Common myeloid progenitor, CD34-positive (primary cell): ENCODE measurements around the gene TCF23.

Experiments used
- CTCF ChIA-PET: fragments of 350-600 bp; sonication (Branson Sonifier 250); formaldehyde crosslinking; loops from one replicate; lab custom pipeline; 2021; ENCODE audit warnings: antibody characterized with exemption; lab: Charles Lee
- POLR2A ChIA-PET: fragments of 350-600 bp; sonication (Branson Sonifier 250); formaldehyde crosslinking; loops from one replicate; lab custom pipeline; 2021; ENCODE audit warnings: antibody characterized with exemption; lab: Charles Lee
- DNase-seq, 3 donors: peaks; one replicate each; pipeline versions ENCODE4 v3.0.0 to v3.0.0-alpha.2; 2013
- H3K27ac ChIP-seq, 2 experiments: 1 replicate in 1 of 2; 2 replicates in 1 of 2; pipeline ENCODE4 v1.7.0; 2013; ENCODE audit warnings: inconsistent platforms in 2 of 2, low read length in 2 of 2, mild to moderate bottlenecking in 2 of 2, low read depth in 1 of 2, moderate library complexity in 1 of 2; ENCODE audit not compliant: severe bottlenecking in 2 of 2, insufficient read depth in 1 of 2, poor library complexity in 1 of 2
- H3K27me3 ChIP-seq, 5 experiments: replicated peaks in 2 of 5; 1 replicate in 3 of 5; 2 replicates in 2 of 5; pipeline versions ENCODE4 v1.6.1 to v1.7.0; 2013; ENCODE audit warnings: low read length in 4 of 5, mild to moderate bottlenecking in 2 of 5, moderate library complexity in 2 of 5, inconsistent platforms in 1 of 5; ENCODE audit not compliant: insufficient read depth in 5 of 5, control insufficient read depth in 4 of 5
- H3K36me3 ChIP-seq, 4 experiments: 1 replicate in 2 of 4; 2 replicates in 2 of 4; pipeline versions ENCODE4 v1.6.1 to v1.7.0; 2013; ENCODE audit warnings: low read length in 3 of 4, control low read depth in 1 of 4, mild to moderate bottlenecking in 1 of 4; ENCODE audit not compliant: control insufficient read depth in 4 of 4, insufficient read depth in 4 of 4
- H3K4me1 ChIP-seq, 4 experiments: 1 replicate in 3 of 4; 2 replicates in 1 of 4; pipeline versions ENCODE4 v1.6.1 to v1.7.1; 2013; ENCODE audit warnings: low read length in 3 of 4, mild to moderate bottlenecking in 3 of 4, control low read depth in 1 of 4, inconsistent platforms in 1 of 4, moderate library complexity in 1 of 4; ENCODE audit not compliant: control insufficient read depth in 4 of 4, insufficient read depth in 4 of 4; ENCODE audit errors: control extremely low read depth in 1 of 4
- H3K4me3 ChIP-seq, 7 experiments: 1 replicate in 4 of 7; 2 replicates in 3 of 7; pipeline versions ENCODE4 v1.5.1 to v1.7.0; 2013; ENCODE audit warnings: mild to moderate bottlenecking in 7 of 7, low read length in 6 of 7, moderate library complexity in 6 of 7, inconsistent platforms in 2 of 7, low read depth in 2 of 7, control low read depth in 1 of 7; ENCODE audit not compliant: insufficient read depth in 4 of 7, control insufficient read depth in 1 of 7; ENCODE audit errors: extremely low read depth in 1 of 7
- H3K9me3 ChIP-seq, 5 experiments: 1 replicate in 4 of 5; 2 replicates in 1 of 5; pipeline versions ENCODE4 v1.6.1 to v1.7.1; 2013; ENCODE audit warnings: low read length in 4 of 5, mild to moderate bottlenecking in 2 of 5, inconsistent platforms in 1 of 5, low read depth in 1 of 5, moderate library complexity in 1 of 5; ENCODE audit not compliant: control insufficient read depth in 4 of 5, insufficient read depth in 2 of 5; ENCODE audit errors: control extremely low read depth in 1 of 5
- WGBS: methylation state at CpG from one replicate; pipeline ENCODE4 v1.1.5; 2013; ENCODE audit not compliant: insufficient coverage; 5-methylcytosine and 5-hydroxymethylcytosine counted together

TCF23 gene

GRCh38 chr2:27184115-27184514 lies 35.3 kb downstream of the TCF23 start:
- H3K27ac ChIP-seq = no peak overlapping the region
- H3K36me3 ChIP-seq = no peaks in the 10 kb centered on the region
- no peaks in the 10 kb centered on the region for H3K27me3 ChIP-seq
- no peak for DNase-seq
- POLR2A ChIA-PET = no interaction called here
- H3K9me3 ChIP-seq = no peaks in the 10 kb centered on the region
- 100% methylated on average over 3 of the region's 4 CpGs for WGBS
- no peak overlapping the region for H3K4me3 ChIP-seq
- H3K4me1 ChIP-seq = peaks cover 0 to 3% (median 1%) of the 10 kb centered on the region in 4 experiments
- CTCF ChIA-PET = interaction anchor here (0.9 to 2.0 kb wide), 2 partner anchors 14 to 84 kb away, joined by 3 to 9 read pairs; no protein-coding TSS in a partner anchor

- 60% methylated on average over 4 of the region's 6 CpGs for WGBS
- H3K4me1 ChIP-seq = peaks cover 0 to 3% (median 1%) of the 10 kb centered on the region in 4 experiments
- peak in 2 of 3 donors; percentile 56 to 65 for DNase-seq
- H3K9me3 ChIP-seq = no peaks in the 10 kb centered on the region
- H3K36me3 ChIP-seq = no peaks in the 10 kb centered on the region
- H3K27me3 ChIP-seq = no peaks in the 10 kb centered on the region
- H3K27ac ChIP-seq = no peak overlapping the region
- no peak overlapping the region for H3K4me3 ChIP-seq
- CTCF ChIA-PET = interaction anchor here (1.0 to 3.1 kb wide), 7 partner anchors 10 to 117 kb away, joined by 3 to 14 read pairs (median 5); no protein-coding TSS in a partner anchor
- POLR2A ChIA-PET = interaction anchor here (1.1 kb wide), 1 partner anchor 9 kb away, joined by 3 read pairs; no protein-coding TSS in a partner anchor
These were observed 36.7 kb downstream of the TCF23 start for GRCh38 chr2:27185331-27186026.

- WGBS = 88% methylated on average over 5 of the region's 6 CpGs
- POLR2A ChIA-PET = interaction anchor here (0.6 to 1.1 kb wide), 3 partner anchors 8 to 1691 kb away, joined by 3 to 4 read pairs (median 3); no protein-coding TSS in a partner anchor
- CTCF ChIA-PET = interaction anchor here (0.8 to 3.1 kb wide), 6 partner anchors 11 to 118 kb away, joined by 3 to 14 read pairs (median 4); no protein-coding TSS in a partner anchor
- peaks cover 0 to 3% (median 1%) of the 10 kb centered on the region in 4 experiments for H3K4me1 ChIP-seq
- no peaks in the 10 kb centered on the region for H3K27me3 ChIP-seq
- H3K36me3 ChIP-seq = no peaks in the 10 kb centered on the region
- H3K9me3 ChIP-seq = no peaks in the 10 kb centered on the region
- no peak overlapping the region for H3K27ac ChIP-seq
- H3K4me3 ChIP-seq = no peak overlapping the region
- no peak for DNase-seq
These were observed 38.0 kb downstream of the TCF23 start for GRCh38 chr2:27186613-27187345.

- WGBS = 100% methylated on average over 3 of the region's 8 CpGs
- Histone ChIP-seq H3K9me3 (no peaks in the 10 kb centered on the region), H3K36me3 (no peaks in the 10 kb centered on the region), H3K27ac (no peak overlapping the region), H3K27me3 (no peaks in the 10 kb centered on the region), H3K4me1 (peaks cover 0 to 2% (median 0%) of the 10 kb centered on the region in 4 experiments), H3K4me3 (no peak overlapping the region)
- CTCF ChIA-PET = interaction anchor here (0.6 to 5.3 kb wide), 3 partner anchors 20 to 179 kb away, joined by 3 to 97 read pairs (median 4); no protein-coding TSS in a partner anchor
- POLR2A ChIA-PET = no interaction called here
- no peak for DNase-seq
These were observed 41.2 kb downstream of the TCF23 start for GRCh38 chr2:27189989-27190388.

DNA sequence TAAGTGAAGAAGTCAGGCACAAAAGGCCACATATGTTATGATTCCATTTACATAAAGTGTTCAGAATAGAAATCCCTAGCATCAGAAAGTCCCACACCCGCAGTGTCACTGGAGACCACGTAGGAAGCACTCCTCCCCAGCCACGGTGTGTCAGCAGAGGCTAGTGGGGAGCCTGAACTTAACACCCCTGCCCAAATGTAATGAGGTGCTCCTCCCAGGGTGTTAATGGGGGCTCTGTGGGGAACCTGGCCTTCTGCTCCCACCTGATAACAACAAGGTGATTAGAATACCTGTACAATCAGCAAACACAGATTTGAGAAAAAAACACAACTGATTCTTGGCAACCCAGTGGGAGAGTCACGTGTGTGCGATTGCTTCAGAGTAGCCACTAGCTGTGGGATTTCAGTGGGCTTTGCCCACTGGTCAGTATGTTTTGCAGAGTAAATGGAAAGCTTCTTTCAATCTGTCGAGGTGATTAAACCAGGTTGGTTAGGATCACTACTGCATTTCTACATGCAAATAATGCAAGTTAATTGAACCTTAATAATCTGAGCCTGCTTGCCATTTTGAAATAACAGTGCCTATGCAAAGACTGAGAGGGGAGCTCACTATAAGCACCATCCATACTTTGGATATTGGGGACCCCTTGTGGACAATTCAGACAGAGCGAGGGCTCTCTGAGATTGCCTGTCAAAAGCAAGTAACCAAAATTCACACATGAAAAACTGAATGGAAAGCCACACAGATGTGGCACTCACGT lies 42.4 kb downstream of the TCF23 start:
- CTCF ChIA-PET = interaction anchor here (0.7 to 5.3 kb wide), 15 partner anchors 9 to 119 kb away, joined by 3 to 97 read pairs (median 4); partner anchors contain the start of gene PREB
- Histone ChIP-seq H3K4me3 (no peak overlapping the region), H3K9me3 (no peaks in the 10 kb centered on the region), H3K27ac (no peak overlapping the region), H3K36me3 (no peaks in the 10 kb centered on the region), H3K4me1 (no peaks in the 10 kb centered on the region), H3K27me3 (no peaks in the 10 kb centered on the region)
- peak; percentile 77 to 86 (median 81) for DNase-seq
- WGBS = 75% methylated on average over 6 of the region's 8 CpGs
- POLR2A ChIA-PET = interaction anchor here (0.9 kb wide), 1 partner anchor 94 kb away, joined by 3 read pairs; no protein-coding TSS in a partner anchor

- Histone ChIP-seq H3K27me3 (no peaks in the 10 kb centered on the region), H3K4me1 (no peaks in the 10 kb centered on the region), H3K9me3 (no peaks in the 10 kb centered on the region), H3K4me3 (no peak overlapping the region), H3K36me3 (peaks cover 0 to 5% (median 4%) of the 10 kb centered on the region in 4 experiments), H3K27ac (no peak overlapping the region)
- POLR2A ChIA-PET = interaction anchor here (0.7 kb wide), 2 partner anchors 9 to 41 kb away, joined by 3 read pairs; no protein-coding TSS in a partner anchor
- DNase-seq = no peak
- CTCF ChIA-PET = interaction anchor here (1.3 to 5.3 kb wide), 2 partner anchors 24 to 95 kb away, joined by 3 to 97 read pairs; no protein-coding TSS in a partner anchor
- WGBS = 94% methylated on average over 7 of the region's 17 CpGs
These were observed 45.9 kb downstream of the TCF23 start for GRCh38 chr2:27194538-27195354.
